Amniotic epithelial cell (primary cell): ENCODE measurements around the gene VSTM4.

ENCODE experiments used
- DNase-seq: peaks from one replicate; pipeline ENCODE4 v3.0.0-alpha.2; 2010; ENCODE audit warnings: low read depth

The VSTM4 gene

DNA sequence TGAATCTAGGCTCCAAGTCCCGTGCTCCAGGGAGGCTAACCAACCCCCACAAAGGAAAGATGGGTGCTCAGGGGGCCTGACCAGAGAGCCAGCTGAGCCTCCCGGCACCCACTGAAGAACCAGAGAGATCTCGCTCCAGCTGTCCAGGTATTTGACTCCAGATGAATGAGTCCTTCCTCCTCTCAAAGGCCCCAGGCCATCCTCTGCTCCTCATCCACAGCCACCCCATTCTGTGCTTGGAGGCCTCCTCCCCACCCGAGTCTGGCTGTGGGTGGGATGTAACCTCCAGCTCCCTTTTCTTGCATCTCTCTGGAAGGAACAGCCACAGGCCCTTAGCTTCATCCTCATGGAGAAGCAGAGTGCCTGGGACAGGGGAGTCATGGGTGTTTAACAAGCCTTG lies 44.6 kb downstream of the VSTM4 start:
- no peak for DNase-seq

DNA sequence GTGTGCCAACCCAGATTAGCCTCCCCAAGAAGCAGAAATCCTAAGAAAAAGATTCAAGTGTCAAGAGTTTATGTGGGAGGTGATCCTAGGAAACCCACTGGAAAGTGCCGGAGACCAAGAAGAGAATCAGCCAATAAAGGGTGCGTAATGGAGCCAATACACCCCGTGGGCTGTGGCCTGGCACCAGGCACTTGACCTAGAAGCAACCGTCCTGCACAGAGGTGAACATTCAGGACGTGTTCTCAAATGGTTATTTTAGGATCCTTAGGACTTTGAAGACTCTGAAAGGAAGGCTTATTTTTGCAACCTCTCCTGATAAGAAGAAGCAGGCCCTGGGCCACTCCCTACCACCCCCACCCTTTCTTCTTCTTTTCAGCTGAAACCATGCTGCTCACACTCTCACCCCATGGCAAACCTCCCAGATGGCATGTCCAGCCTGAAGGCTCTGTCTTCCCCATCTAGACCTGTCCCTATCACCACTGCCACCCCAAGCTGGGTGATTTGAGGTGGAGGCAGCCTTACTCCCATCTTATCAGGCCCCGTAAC lies 46.6 kb downstream of the VSTM4 start:
- no peak for DNase-seq

DNA sequence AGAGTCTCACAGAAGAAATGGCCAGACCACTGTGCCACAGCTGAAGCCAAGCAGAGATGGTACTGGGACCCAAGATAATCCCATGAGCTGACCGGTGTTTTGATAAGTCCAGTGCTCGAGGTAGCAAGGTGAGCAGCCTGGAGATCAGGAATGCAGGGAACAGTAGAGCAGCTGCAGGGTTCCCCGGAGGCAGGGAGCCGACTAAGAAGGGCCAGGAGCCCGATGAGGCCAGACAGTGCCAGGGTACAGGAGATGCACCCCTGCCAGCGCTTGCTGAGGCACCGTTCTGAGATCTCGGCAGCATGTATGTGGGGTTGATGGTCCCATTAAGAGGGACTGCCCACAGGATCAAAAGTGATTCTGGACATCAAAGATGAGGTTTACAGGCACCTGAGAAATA lies 47.1 kb downstream of the VSTM4 start:
- no peak for DNase-seq

DNA sequence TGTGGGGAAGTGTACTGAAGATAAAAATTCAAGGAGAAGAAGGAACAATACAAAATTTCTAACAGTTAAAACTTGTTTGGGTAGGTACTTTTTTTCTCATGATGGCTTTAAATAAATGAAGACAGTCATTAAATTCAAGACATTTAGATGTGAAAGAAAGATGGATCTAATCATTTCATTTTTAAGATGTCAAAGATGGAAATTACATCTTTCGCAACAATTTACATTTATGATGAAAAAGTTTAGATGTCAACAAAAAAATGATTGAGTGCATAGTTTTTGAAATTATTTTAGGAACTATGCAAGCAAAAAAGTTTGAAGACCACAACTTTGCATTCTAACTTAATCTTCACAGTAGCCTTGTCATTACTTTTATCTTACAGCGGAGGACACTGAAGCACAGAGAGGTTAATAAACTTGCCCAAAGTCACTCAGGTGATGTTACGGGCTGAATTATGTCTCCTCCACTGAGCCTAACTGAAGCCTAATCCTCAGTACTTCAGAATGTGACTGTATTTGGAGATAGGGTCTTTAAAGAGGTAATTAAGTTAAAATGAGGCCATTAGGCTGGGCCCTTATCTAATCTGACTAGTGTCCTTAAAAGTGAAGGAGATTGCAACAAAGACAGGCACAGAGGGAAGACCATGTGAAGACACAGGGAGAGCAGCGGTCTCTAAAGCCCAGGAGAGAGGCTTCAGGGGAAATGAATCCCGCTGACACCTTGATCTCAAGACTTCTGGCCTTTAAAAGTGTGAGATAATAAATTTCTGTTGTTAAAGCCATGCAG lies 48.2 kb downstream of the VSTM4 start:
- DNase-seq = no peak

DNA sequence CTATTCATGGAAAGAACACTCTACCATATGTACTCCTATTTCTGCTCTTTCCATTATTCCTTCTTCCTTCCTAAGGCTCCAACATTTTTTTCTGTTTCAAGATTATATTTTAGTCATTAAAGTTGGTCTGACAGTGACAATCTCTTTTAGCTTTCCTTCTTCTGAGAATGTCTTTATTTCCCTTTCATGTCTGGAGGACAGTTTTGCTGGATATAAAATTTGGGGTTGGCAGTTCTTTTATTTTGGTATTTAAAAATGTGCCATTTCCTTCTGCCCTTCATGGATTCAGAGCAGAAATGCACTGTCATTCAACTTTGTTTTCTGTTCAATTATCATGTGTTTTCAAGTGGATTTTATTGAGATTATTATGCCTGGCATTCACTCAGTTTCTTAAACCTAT lies 53.1 kb downstream of the VSTM4 start:
- no peak for DNase-seq

DNA sequence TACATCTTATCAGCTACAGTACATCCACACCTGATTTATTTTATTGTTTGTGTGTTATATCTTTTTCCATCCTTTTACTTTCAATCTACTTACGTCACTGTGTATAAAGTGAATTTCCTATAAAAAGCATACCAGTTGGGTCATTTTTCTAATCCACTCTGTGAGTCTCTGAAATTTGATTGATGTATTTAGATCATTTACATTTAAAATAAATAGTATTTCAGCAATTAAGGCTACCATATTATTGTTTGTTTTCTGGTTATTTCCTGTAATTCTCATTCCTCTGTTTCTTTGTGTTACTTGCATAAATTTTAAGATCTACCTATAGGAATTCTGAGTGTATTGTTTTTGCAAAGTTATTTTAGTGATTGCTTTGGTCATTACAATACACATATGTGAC lies 53.7 kb downstream of the VSTM4 start:
- DNase-seq = no peak

DNA sequence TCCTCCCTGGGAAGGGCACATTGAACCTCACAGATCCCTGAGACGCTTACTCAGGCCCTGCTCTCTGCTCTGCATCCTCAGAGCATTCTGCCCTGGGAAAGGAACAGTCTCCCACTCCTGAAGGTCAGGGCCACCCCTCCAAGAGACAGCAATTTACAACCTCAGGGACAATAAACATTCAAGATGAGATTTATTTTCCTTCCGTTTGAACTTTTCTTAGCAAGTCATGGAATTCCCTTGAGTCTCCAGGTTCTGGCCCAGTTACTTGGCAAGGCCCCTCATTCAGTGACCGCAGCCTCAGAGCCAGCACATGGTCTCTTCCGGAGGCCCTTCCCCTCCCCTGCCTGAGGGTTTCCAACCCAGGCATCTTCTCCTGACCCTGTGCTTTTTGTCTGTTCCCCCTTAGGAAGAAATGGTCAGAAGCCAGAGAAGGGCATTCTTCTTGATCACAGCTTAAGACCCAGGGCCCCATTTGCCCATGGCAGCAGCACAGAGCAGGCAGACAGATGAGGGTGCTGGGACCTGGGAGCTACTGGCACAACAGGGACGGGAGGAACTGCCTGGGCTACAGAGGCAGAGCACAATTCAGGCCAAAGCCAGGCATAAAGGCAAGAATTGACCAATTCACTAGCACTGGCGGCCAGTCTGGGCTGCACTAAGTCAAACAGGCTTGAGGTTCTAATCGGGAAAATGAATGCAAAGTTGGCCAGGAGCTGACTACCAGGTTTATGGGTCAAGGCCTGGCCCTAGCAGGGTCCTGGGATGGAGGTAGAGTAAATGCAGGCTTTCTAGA lies 56.7 kb downstream of the VSTM4 start:
- no peak for DNase-seq

DNA sequence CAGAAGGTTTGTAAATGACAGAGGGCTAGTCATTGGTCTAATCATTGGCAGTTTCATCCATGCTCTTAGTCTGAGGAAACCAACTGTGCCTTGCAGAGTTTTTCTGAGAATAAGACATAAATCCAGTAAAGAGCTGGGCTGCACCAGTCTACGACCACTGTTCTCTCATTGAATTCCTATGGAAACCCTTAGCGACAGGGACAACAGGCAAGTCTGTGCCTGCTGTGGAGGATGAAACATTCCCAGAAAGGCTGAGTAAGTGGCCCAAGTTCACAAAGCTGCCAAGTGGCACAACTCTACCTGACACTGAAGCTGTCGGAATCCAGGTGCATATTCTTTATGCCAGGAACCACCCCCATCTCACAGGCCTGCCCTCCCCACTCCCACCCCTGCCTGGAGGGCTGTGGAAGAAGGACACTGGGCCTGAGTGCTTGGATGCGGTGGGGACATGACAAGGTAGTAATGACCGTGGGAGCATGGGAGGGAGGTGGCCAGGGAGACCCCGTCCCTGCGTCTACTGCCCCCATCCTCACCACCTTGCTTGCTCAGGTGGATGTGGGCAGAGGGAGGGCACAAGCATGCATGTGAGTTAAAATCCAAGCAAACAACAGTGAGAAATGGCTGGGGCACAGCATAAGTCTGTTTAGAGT lies 58.0 kb downstream of the VSTM4 start:
- DNase-seq = no peak

DNA sequence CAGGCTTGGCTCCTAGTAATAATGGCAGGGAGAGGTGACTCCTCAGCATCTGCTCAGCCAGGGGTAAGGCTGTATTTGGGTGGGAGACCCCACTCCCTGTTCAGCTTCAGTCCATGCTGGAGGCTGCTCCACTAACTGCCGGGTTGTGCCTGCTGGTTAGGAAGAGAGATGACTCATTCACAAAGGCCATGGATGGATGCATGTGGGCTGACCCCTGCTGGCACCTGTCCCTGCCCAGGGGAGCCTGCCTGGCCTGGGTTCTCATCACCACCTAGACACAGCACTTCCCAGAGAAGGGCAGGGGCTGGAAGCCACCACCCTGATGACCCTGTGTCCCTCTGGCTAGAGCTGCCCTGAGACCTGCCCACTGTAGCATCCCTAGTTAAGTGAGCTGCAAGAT lies 59.0 kb downstream of the VSTM4 start:
- no peak for DNase-seq

DNA sequence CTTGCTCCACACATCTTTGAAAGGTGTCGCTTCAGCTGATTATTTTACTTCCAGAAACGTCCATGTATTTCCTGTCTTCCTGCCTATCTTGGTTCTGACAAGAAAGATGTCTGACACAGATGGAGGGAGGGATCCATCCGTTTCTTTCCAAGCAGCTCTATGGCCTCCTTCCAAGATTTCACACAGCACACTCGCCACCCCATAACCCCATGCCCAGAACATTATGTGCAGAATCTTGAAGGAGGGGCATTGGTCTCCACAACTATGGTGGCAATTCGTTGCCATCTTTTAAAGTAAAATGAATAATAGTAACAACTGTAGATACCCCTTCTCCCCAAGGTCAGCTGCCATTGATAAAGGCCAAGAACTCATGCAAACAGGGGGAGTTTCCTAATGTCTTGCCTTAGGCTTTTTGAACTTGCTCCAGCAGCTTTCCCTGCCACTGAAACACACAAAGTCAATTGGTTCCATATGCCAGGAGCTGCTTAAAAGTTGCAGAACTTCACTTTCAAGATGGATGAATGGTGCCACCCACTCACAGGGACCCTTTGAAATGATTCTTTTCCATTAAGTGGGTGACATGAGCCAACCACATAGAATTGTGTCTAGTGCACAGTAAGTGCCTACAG lies 60.0 kb downstream of the VSTM4 start:
- DNase-seq = no peak

DNA sequence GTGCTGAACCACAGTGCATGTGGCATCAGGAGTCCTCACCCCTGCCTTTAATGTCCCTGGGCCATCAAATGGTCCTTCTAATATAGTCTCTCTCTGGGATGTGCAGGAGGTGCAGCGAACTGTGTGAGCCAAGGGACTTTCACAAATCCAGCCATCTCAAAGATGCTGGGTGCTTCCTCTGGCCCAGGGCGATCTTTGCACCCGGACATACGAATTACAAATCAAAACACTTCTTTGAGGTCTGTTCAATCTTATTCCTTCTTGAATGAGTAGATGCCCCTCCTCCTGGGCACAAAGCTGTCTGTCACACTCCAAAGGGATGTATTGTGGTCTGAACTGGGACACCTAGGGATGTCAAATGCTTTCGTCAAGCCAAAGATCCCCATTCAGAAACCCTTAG lies 60.6 kb downstream of the VSTM4 start:
- no peak for DNase-seq

DNA sequence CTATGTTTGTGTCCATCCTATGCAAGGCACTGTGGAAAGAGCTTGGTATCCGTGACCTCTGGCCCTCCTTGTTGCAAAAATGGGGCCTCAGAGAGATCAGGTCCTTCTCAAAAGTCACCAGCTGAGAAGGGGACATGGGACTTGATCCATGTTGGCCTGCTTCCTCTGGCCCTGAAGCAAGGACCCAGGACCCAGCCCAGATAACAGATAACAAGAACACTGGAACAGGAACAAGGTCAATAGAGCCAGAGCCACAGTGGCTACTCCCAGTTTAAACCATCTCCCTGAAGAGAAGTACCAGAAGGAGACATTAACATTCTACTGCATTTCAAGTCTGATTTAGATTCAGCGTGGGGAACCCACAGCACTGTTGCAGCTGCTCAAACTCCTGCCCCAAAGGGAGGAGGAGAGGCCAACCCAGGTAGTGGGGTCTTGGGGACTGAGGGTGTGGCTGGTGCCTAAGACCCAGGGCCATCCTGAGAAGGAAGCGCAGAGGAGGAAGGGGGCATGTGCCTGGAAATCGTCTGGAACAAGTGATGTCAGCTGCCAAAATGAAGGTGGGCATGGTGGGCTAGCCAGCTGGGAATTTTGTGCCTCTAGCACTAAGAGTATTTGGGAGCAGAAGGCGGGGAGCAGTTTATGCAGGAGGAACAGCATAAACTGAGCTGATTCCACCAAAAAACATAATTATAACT lies 61.2 kb downstream of the VSTM4 start:
- no peak for DNase-seq

DNA sequence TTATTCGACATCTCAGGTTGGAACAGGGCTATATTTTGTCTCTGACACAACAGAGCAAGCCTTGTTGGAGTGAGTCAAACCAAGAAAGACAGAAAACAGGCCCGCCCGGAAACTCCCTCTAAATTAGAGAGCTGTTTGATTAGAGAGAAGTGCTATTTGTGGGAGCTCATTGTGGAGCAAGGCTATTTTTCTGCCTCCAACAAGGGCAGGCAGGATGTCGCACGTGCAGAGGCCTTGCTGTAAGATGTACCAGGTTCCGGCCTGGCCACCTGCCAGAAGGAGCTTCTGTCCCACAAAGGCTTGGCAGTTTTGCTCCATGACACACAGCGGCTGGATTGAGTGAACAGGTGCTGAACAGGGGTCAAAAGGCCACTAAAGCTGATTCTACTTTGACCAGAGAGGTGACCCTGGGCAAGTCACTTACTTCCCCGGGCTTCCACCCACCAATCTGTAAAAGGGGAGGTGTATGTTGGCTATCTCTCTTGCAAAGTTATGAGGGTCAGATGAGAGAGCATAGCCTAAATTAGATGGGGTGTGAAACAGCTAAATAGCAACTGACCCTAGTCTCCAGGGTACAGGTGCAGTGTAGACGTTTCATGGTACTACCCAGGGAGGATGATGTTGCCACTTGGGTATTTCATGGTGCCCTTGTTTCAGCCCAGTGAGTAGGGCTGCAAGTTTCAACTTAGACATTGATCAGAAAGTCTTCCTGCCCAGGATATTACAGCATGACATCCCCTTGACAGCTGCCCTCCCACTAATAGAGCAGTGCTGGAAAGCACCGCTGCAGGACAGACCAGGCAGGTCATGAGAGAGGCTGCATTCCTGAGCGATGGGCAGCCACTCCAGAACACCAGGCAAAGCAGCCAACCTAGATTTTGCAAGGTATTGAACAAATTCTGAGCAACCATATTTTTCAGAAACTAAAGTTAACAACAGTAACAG lies 62.0 kb downstream of the VSTM4 start:
- no peak for DNase-seq

DNA sequence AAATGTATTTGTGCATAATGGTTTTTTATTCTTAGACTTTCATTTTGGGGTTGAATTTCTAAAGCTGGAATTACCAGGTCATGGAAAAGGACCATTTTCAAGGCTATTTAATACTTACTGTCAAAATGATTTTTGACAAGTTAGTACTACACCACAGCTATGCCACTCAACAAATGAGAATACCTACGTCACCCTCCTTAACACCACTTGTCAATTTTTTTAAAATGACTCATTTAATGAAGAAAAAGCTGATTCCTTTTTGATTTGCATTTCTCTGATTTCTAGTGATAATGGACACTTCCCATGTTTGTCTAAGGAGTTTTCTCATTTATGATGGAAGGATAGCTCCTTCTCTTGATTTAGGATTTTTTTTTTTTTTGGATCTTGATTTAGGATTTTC lies 63.3 kb downstream of the VSTM4 start:
- DNase-seq = no peak

DNA sequence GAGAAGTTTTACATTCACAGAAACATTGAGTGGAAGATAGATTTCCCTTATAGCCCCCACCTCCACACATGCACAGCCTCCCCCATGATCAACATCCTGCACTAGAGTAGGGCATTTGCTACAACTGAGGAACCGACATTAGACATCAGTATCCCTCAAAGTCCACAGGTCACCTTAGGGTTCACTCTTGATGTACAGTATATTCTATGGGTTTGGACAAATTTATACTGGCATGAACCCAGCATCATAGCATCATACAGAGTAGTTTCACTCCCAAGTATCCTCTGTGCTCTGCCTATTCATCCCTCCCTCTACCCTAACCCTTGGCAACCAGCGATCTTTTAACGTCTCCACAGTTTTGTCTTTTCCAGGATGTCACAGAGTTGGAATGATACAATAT lies 64.4 kb downstream of the VSTM4 start:
- DNase-seq = no peak

DNA sequence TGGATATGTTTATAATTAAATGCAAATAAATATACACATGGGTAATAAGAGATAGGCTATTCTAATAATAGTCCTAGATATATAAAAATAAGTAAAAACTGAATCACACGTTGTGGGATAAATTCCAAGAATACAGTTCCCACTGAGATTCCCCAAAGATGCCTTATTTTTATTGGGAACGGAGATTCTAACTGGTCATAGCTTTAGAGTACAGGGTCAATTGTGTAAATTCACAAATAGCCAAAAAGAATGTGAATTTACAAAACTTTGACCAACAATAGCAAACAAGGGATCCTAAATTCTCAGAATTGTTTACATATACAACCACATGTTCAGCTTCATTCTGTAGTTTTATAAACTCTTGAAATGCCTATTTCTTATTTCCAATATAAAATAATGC lies 65.0 kb downstream of the VSTM4 start:
- no peak for DNase-seq

DNA sequence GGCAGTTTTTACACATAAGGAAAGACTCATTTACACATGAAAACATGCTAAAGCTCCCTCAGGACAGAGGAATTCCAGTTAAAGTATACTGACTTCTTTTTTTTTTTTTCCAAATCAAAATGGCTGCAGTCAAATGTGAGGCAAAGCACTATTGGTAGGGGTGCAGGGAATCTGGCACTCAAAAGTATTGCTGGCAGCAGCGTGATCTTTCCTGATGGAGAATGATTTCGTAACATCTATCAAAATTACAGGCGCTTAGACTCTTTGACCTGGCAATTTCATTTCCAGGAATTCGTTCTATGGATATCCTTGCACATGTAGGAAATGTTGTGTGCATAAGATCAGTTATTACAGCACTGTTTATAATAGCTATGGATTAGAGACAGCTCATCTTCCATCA lies 65.7 kb downstream of the VSTM4 start:
- no peak for DNase-seq

DNA sequence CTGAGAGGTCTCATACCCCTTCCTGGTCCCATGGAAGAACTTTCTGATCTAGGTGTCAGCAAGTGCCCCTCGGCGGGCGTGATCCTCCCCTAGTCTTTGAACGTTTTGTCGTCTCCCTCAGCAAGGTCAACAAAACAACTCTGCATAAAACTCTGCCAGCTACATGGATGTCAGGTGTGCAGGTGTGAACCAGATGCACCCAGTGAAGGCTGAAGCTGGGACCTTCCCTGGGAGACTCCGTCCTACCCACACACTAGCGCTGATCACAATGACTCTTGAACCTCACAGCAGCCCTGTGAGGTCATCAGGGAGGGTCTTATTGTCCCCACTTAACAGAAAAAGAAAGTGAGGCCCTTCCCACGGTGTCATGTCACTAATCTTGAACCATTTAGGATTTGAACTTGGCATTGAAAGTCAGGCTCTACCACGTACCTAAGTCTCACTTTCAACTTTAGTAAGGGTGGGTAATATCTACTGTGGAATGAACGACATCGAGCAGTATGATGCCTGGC lies 68.1 kb downstream of the VSTM4 start:
- no peak for DNase-seq

DNA sequence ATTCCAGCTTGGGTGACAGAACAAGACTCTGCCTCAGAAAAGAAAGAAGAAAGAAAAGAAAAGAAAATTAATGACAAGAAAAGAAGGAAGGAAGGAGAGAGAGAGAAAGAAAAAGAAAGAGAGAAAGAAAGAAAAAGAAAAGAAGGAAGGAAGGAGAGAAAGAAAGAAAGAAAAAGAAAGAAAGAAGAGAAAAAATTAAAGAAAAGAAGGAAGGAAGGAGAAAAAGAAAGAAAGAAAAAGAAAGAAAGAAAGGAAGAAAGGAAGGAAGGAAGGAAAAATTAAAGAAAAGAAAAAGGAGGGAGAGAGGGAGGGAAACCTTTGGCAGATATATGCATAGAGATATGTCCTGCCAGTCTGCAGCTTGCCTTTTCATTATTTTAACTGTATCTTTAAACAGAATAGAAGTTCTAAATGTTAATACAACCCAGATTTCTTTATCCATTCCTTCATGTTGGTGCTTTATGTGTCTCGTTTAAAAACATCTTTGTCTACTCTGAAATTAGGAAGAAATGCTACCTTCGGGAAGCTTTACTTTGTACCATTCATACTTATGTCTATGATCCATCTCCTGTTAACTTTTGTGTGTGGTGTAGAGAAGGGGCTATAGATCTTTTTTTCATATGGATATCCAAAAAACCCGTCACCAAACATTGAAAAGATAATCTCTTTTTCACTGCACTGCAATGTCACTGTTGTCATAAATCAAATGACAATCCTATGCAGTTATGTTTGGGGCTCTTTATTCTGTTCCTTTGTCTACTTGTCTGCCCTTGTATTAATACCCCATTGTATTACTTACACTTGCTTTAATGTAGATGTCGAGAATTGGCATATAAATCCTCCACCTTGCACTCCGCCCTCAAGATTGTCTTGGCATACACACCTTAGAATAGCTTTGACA lies 70.8 kb downstream of the VSTM4 start:
- DNase-seq = no peak
